Liver (tissue), 3 donors: Measurements from ENCODE around the gene SIT1.

Experiments
- ATF3 ChIP-seq: IDR thresholded peaks from 2 replicates; pipeline ENCODE4 v1.6.1; 2016; ENCODE audit warnings: antibody characterized with exemption
- CTCF ChIP-seq: fragments of 150-350 bp; IDR thresholded peaks from 2 replicates; pipeline ENCODE4 v1.5.1; 2017; ENCODE audit warnings: improper control_type of control experiment, low read depth, low read length; ENCODE audit not compliant: missing input control
- EGR1 ChIP-seq, 2 donors: IDR thresholded peaks; 2 replicates each; pipeline ENCODE4 v1.6.1; 2016 to 2018; ENCODE audit warnings: antibody characterized with exemption in 2 of 2, low read depth in 2 of 2
- FOXA1 ChIP-seq: IDR thresholded peaks from 2 replicates; pipeline ENCODE4 v1.6.1; 2016; ENCODE audit warnings: antibody characterized with exemption
- FOXA2 ChIP-seq: IDR thresholded peaks from 2 replicates; pipeline ENCODE4 v1.6.1; 2016; ENCODE audit warnings: antibody characterized with exemption
- GABPA ChIP-seq, 2 donors: IDR thresholded peaks in 1 of 2; conservative IDR thresholded peaks in 1 of 2; 2 replicates each; pipeline ENCODE4 v1.6.1; 2016; ENCODE audit warnings: antibody characterized with exemption in 2 of 2, mild to moderate bottlenecking in 1 of 2, moderate library complexity in 1 of 2
- HNF4A ChIP-seq, 2 donors: conservative IDR thresholded peaks; 2 replicates each; pipeline ENCODE4 v1.6.1; 2016; ENCODE audit warnings: antibody characterized with exemption in 2 of 2, mild to moderate bottlenecking in 2 of 2
- JUND ChIP-seq, 2 donors: IDR thresholded peaks; 2 replicates each; pipeline ENCODE4 v1.6.1; 2016; ENCODE audit warnings: antibody characterized with exemption in 2 of 2
- MAX ChIP-seq: IDR thresholded peaks from 2 replicates; pipeline ENCODE4 v1.6.1; 2016; ENCODE audit warnings: antibody characterized with exemption
- RAD21 ChIP-seq, 2 donors: IDR thresholded peaks; 2 replicates each; pipeline ENCODE4 v1.6.1; 2016; ENCODE audit warnings: antibody characterized with exemption in 2 of 2, mild to moderate bottlenecking in 2 of 2
- REST ChIP-seq: IDR thresholded peaks from 2 replicates; pipeline ENCODE4 v1.6.1; 2016; ENCODE audit warnings: antibody characterized with exemption, mild to moderate bottlenecking
- SP1 ChIP-seq: IDR thresholded peaks from 2 replicates; pipeline ENCODE4 v1.6.1; 2018; ENCODE audit warnings: antibody characterized with exemption, mild to moderate bottlenecking
- TAF1 ChIP-seq: conservative IDR thresholded peaks from 2 replicates; pipeline ENCODE4 v1.6.1; 2016; ENCODE audit warnings: antibody characterized with exemption, mild to moderate bottlenecking
- YY1 ChIP-seq: IDR thresholded peaks from 2 replicates; pipeline ENCODE4 v1.6.1; 2016; ENCODE audit warnings: antibody characterized with exemption, mild to moderate bottlenecking
- donor health status: healthy.
- donor health status: healthy.

GRCh38 chr9:35666549-35666948 lies 15.8 kb upstream of the SIT1 start:
- TF ChIP-seq YY1 (no peak), MAX (no peak), RAD21 (IDR thresholded peaks at IDR 0.05) (no peak), EGR1 (IDR thresholded peaks at IDR 0.05; ENCODE audit: low read depth in 2 of 2) (no peak), ATF3 (no peak), JUND (IDR thresholded peaks at IDR 0.05) (no peak), TAF1 (no peak), CTCF (no peak), SP1 (no peak), GABPA (IDR thresholded peaks at IDR 0.05 in 1 of 2, conservative IDR thresholded peaks at IDR 0.05 in 1 of 2) (no peak), REST (no peak), HNF4A (conservative IDR thresholded peaks at IDR 0.05) (no peak), FOXA1 (no peak), FOXA2 (no peak)
